DND-41 (cell line): ENCODE data around the gene CDCP1.

Experiments used
- CTCF ChIP-seq: IDR thresholded peaks from 2 replicates; pipeline ENCODE4 v1.5.1; 2012; ENCODE audit warnings: borderline replicate concordance, low read length, moderate library complexity, mild to moderate bottlenecking; ENCODE audit not compliant: poor library complexity, severe bottlenecking; ENCODE audit errors: extremely low read depth
- EZH2 ChIP-seq: IDR thresholded peaks from 3 replicates; pipeline ENCODE4 v1.6.1; 2012; ENCODE audit warnings: borderline replicate concordance, low read depth, mild to moderate bottlenecking, moderate library complexity, low read length, inconsistent platforms; ENCODE audit not compliant: severe bottlenecking

- TF ChIP-seq CTCF (no peak), EZH2 (no peak)
Measured at GRCh38 chr3:45093176-45093575, 53.0 kb downstream of the CDCP1 start.
